Stimulated activated naive CD8-positive, alpha-beta T cell treated with anti-CD3 and anti-CD28 coated beads, Interleukin-15, Interleukin-2, amounts not matched to agents 100 ng/mL and 50 ng/mL, for 24 hours (primary cell): ENCODE data around the gene GAL3ST2.
"Not testable (repeated sequence)": the region's sequence is repeated elsewhere in the genome, so short reads cannot be mapped to it uniquely, and the experiment has no call there.

ENCODE experiments used
- H3K27ac Mint-ChIP-seq: one replicate; pipeline ENCODE4 v1.8.0; 2021; ENCODE audit warnings: mild to moderate bottlenecking, mixed read lengths
- H3K27me3 Mint-ChIP-seq: one replicate; pipeline ENCODE4 v1.8.0; 2021; ENCODE audit warnings: mixed read lengths
- H3K36me3 Mint-ChIP-seq: one replicate; pipeline ENCODE4 v1.8.0; 2021; ENCODE audit warnings: low read depth, mixed read lengths
- H3K4me1 Mint-ChIP-seq: one replicate; pipeline ENCODE4 v1.8.0; 2021; ENCODE audit warnings: low read depth, mixed read lengths
- H3K4me3 Mint-ChIP-seq: one replicate; pipeline ENCODE4 v1.8.0; 2021; ENCODE audit warnings: mild to moderate bottlenecking, mixed read lengths
- H3K9me3 Mint-ChIP-seq: one replicate; pipeline ENCODE4 v1.8.0; 2021; ENCODE audit warnings: mixed read lengths

Gene GAL3ST2

DNA sequence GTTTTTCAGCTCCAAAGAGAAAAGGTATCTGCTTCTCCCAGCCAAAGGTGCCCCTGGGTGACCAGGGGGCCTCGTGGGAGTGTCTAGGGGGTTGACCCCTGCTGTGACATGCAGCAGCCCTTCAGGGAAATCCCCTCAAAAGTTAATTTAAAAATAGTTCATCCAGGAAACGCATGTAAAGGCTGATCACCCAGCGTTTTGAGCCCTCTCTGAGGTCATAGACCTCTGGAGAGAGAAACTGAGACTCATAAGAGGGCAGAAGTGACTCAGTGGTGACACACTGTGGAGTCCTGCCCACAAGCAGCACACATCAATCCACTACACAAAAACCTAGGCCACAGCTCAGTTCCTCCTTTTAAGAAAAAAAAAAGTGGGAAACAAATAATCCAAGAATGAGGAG lies 11.9 kb downstream of the GAL3ST2 start:
- H3K4me1 Mint-ChIP-seq = peaks cover 30% of the 10 kb centered on the region
- no peaks in the 10 kb centered on the region for H3K9me3 Mint-ChIP-seq
- peak overlapping the region; percentile 77 for H3K27ac Mint-ChIP-seq
- peak overlapping the region; percentile 31 for H3K4me3 Mint-ChIP-seq
- no peaks in the 10 kb centered on the region for H3K27me3 Mint-ChIP-seq
- H3K36me3 Mint-ChIP-seq = peaks cover 12% of the 10 kb centered on the region

DNA sequence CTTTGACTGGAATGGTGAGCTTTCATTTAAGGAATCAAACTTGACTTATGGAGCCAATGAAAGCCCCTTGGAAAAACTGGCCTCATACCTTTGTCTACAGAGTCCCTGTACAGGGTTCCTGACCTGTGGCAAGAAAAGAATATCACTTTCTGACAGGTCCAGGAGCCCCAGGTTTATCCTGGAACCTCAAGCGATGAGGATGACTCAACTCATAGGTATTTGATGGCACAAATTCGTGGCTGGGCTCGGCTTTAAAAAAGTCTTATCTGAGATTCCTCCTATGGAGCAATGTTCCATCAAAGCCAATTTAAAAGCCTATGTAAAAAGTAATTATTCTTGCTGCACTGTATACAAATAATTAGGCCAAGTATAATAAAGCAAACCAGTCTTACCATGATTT lies 14.8 kb downstream of the GAL3ST2 start:
- H3K4me3 Mint-ChIP-seq, H3K27me3 Mint-ChIP-seq, H3K9me3 Mint-ChIP-seq, H3K27ac Mint-ChIP-seq: not testable (repeated sequence)
- Mint-ChIP-seq H3K36me3 (peaks cover 12% of the 10 kb centered on the region), H3K4me1 (peaks cover 30% of the 10 kb centered on the region)

DNA sequence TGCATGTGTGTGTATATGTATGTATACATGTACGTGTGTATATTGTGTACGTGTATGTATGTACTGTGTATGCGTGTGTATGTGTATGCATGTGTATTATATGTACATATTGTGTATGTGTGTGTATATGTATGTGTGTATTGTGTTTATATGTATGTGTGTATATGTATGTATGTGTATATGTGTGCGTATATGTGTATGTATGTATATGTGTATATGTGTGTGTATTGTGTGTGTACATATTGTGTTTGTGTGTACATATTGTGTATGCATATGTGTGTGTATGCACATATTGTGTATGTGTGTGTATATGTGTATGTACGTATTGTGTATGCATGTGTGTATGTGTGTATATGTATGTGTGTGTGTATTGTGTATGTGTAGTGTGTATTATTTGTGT lies 16.8 kb downstream of the GAL3ST2 start:
- H3K4me1 Mint-ChIP-seq = peaks cover 12% of the 10 kb centered on the region
- H3K9me3 Mint-ChIP-seq = no peaks in the 10 kb centered on the region

DNA sequence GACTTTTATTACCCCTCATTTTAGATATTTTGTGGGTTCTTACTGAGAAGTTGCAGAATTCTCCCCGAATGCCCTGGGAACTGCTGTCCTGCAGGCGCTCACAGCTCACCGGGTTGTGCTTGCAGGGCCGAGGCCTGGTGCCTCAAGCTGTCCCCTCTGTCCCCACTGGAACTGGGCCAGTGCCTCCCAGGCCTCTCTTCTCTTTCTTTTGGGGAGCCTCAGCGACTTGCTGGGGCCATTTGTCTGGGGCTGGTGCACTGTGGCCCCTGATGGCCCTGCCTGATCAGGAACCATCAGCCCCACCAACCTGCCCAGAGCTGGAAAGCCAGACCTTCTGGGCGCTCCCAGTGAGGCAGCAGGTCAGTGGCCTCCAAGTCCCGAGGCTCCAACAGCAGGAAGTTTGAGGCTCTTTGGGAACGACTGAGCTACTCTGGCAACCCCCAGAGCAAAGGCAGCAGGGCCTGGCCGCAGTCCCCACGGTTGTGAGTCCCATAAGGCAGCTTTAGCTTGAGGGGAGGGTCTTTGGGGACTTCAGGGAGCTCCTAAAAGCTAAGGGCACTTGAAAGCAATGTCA lies 17.7 kb downstream of the GAL3ST2 start:
- Mint-ChIP-seq H3K36me3 (peaks cover 5% of the 10 kb centered on the region), H3K4me1 (peaks cover 2% of the 10 kb centered on the region), H3K27ac (no peak overlapping the region), H3K27me3 (no peaks in the 10 kb centered on the region), H3K4me3 (no peak overlapping the region), H3K9me3 (no peaks in the 10 kb centered on the region)

More for the DNA sequence above, 16.8 kb downstream of the GAL3ST2 start:
- H3K36me3 Mint-ChIP-seq = peaks cover 12% of the 10 kb centered on the region
- H3K4me3 Mint-ChIP-seq = no peak overlapping the region
- H3K27me3 Mint-ChIP-seq = no peaks in the 10 kb centered on the region
- H3K27ac Mint-ChIP-seq = no peak overlapping the region

DNA sequence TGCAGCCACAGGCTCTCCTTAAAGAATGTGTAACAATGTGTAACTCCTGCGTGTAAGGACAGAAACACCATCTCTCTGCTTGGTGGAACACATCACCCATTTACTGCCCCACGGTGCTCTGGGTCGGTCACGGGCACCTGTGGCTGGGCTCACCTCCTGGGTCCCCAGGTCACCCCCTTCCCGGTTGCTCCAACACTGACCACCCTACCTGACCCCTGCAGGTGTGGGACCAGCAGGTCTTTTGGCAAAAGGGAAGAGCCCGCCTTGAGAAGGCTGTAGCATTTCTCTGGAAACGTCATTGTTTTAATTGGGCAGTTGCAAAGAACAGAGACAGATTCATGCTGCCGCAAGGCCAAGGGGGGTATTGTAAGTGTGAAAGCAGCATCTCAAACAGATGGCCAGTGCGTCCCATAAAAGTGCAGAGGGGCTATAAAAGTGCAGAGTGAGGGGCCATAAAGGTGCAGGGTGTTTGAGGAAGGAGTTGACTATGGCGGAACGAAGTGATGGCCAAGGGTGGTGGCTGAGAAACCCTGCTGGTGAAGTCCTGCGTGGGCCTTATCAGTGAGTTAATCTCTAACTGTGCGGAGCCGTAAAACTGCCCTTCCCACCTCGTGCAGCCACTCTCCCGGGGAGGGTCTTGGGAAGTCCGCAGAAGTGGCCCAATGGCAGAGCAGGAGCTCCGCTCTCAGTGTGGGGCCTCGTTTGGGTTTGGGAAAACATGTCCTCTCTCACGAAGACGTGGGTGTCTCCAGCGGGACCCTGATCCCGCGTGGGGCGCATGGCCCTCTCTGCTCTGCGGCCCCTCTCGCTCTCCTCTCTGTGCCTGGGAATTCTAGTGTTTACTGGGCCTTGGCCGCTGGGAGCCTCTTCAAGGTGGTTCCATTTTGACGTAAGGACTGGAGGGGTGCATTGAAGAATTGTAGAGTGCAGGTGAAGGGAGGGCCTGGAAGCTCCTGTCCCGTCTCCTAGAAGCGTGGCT lies 18.7 kb downstream of the GAL3ST2 start:
- Mint-ChIP-seq H3K4me1 (no peaks in the 10 kb centered on the region), H3K9me3 (no peaks in the 10 kb centered on the region), H3K27me3 (no peaks in the 10 kb centered on the region), H3K36me3 (peaks cover 5% of the 10 kb centered on the region), H3K4me3 (no peak overlapping the region), H3K27ac (no peak overlapping the region)

DNA sequence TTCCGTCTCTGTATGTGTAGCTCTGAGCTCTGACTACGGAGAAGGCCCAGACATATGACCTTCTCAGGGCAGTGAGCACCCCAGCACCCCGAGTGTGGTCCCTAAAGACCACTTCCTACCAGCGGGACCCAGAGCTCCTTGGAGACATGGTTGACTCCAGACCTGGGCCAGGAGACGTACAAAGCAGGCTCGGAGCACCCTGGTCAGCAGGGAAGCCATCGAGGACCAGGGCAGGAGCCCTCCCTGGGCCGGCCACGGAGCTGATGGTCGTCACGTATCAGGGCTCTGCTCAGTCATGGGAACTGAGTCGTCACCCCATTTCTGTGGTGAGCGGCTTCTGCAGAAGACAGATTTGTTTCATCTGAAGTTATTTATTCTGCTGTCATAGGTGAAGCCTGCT lies 19.6 kb downstream of the GAL3ST2 start:
- no peaks in the 10 kb centered on the region for H3K4me1 Mint-ChIP-seq
- no peaks in the 10 kb centered on the region for H3K36me3 Mint-ChIP-seq
- no peaks in the 10 kb centered on the region for H3K27me3 Mint-ChIP-seq

DNA sequence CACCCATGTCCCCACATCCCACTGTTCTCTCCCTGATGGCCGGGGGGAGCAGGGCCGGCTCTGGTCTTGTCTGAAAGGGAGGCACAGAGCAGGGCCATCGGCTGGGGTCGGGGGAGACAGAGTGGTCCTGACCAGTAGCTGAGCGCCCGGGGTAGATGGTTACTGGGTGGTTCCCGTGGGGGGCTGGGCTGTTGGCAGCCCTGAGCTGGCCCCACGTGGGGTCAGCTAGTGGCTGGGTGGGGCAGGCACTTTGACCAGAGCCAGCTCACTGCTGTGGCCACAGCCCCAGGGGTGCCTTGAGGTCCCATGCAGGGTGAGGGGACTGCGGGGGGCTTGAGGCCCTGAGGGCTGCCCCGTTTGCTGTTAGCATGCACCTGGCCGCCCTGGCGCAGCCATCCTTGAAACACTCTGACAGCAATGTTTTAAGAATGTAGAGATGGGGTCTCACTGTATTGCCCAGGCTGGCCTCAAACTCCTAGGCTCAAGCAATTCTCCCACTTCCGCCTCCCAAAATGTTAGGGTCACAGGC lies 20.1 kb downstream of the GAL3ST2 start:
- Mint-ChIP-seq H3K4me3 (no peak overlapping the region), H3K27me3 (no peaks in the 10 kb centered on the region), H3K27ac (no peak overlapping the region), H3K9me3 (no peaks in the 10 kb centered on the region), H3K36me3 (no peaks in the 10 kb centered on the region), H3K4me1 (no peaks in the 10 kb centered on the region)

More for the DNA sequence above, 19.6 kb downstream of the GAL3ST2 start:
- Mint-ChIP-seq H3K27ac (no peak overlapping the region), H3K4me3 (no peak overlapping the region), H3K9me3 (no peaks in the 10 kb centered on the region)

DNA sequence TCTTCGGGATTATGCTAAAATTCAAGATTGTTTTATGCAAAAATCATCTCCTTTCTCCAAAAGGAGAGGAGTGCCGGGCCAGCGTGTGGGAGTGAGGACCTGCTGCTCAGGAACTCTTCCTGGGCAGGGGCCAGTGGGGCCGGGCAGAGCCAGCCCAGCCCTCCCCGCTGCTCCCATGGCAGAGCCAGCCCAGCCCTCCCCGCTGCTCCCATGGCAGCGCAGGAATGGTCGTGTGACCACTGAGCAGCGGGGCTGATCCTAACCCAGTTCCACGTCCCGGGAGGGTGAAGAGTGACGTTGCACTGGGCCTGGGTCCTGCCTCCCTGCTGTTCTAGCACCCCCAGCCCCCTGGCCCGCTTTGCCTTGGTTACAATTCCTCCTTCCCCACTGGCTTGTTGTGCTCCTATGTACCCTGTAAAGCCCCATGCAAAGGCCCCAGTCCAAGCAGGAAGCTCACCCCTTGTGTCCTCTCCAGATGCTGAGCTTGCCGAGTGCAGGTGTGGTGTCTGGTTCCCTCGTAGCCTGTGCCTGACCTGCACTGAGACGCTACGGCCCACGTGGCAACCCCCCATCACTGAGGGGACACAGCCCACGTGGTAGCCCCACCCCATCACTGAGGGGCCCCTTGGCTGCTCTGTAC lies 20.9 kb downstream of the GAL3ST2 start:
- H3K27me3 Mint-ChIP-seq = no peaks in the 10 kb centered on the region
- no peaks in the 10 kb centered on the region for H3K4me1 Mint-ChIP-seq
- H3K4me3 Mint-ChIP-seq = no peak overlapping the region
- H3K9me3 Mint-ChIP-seq = no peaks in the 10 kb centered on the region
- no peak overlapping the region for H3K27ac Mint-ChIP-seq
- H3K36me3 Mint-ChIP-seq = no peaks in the 10 kb centered on the region

DNA sequence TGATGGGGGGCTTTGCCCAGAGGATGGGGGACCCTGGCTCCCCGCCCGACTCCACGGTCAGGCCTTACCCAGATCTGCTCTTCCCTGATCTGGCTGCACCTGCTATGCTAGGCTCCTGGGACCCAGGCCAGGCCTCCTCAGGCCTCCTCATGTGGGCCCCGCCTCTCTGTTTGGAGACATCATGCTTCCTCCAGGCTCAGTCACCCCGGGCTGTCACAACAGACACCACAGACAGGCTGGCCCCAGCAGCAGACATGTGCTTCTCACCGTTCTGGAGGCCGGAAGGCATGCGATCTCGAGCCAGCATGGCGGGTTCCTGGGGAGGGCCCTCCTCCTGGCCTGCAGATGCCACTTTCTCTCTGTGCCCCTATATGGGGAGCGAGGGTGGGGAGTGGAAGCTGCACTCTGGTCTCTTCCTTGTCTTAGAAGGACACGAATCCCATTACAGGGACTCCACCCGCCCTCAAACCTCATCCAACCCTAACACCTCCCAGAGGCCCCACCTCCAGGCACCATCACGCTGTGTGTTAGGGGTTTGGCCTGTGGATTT lies 21.5 kb downstream of the GAL3ST2 start:
- Mint-ChIP-seq H3K27ac (no peak overlapping the region), H3K9me3 (no peaks in the 10 kb centered on the region), H3K4me3 (no peak overlapping the region), H3K27me3 (peaks cover under 1% of the 10 kb centered on the region), H3K4me1 (peaks cover under 1% of the 10 kb centered on the region), H3K36me3 (no peaks in the 10 kb centered on the region)

DNA sequence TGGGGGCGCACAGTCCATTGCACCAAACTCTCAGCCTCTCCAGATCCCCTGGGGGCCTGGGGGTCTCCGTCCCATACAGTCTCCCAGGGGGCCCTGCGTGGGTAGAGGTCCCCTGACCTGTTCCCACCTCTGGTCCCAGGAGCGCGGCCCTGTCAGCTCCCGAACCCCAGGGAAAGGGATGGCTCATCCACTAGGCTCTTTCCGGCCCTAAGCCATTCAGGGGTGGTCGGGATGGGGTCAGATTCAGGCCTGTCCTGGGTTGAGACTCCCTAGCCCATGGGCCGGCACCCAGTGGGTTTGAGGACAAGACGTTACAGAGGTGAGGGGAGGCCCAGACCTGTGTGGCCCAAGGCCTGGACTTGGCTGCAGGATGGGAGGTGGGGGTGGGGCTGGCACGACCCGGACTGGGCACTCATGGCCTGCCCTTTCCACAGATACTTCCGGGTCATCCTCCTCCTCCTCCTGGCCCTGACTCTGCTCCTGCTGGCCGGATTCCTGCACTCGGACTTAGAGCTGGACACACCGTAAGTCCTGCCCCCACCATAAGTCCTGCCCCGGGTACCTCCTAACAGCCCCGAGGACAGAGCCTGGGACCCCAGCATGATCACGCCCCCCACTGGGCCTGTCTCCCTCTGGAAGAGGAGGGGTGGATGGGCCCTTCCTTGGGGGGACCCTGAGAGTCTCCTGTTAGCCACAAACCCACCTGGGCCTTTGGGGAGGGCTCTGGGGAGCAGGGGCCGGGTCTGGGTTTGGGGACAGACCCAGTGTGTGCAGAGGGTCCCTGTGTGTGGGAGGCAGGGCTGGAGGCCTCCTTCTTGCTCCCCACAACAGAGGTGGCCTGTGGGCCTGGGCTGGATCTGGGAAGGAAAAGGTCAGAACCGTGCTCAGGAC lies 22.3 kb downstream of the GAL3ST2 start:
- no peak overlapping the region for H3K4me3 Mint-ChIP-seq

DNA sequence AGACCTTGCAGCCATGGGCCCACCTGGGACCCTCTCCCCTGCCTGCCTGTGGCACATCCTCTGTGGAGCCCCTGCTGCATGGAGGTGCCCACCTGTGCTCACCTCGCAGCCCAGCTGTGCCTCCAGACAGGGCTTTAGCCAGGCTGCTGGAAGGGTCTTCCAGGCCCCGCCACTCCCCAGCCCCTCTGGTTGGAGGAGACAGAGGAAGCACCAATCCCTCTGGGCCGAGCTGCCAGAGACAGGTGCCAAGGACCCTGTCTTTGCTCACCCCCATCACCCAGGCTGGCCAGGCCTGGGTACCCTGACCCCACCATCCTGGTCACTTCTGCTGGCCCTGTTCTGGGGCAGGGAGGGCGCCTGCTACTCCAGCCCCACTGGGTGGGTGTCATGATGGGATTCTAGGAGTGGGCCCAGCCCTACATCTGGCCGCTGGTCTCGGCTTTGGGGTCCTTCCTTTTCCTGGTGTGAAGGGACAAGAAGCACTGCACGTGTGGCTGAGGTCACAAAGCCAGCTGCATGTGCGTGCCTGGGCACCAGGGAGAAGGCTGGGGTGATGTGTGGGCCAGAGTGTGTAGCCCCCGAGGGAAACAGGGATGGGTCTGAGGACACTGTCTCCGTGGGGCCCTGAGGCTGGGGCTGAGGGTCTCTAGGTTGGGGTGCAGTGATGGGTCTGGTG lies 23.0 kb downstream of the GAL3ST2 start:
- Mint-ChIP-seq H3K36me3 (no peaks in the 10 kb centered on the region), H3K27me3 (peaks cover 4% of the 10 kb centered on the region), H3K27ac (no peak overlapping the region), H3K9me3 (no peaks in the 10 kb centered on the region), H3K4me1 (peaks cover 6% of the 10 kb centered on the region), H3K4me3 (no peak overlapping the region)

More for the DNA sequence above, 22.3 kb downstream of the GAL3ST2 start:
- Mint-ChIP-seq H3K27ac (no peak overlapping the region), H3K9me3 (no peaks in the 10 kb centered on the region), H3K27me3 (peaks cover 4% of the 10 kb centered on the region), H3K36me3 (no peaks in the 10 kb centered on the region), H3K4me1 (peaks cover 4% of the 10 kb centered on the region)

DNA sequence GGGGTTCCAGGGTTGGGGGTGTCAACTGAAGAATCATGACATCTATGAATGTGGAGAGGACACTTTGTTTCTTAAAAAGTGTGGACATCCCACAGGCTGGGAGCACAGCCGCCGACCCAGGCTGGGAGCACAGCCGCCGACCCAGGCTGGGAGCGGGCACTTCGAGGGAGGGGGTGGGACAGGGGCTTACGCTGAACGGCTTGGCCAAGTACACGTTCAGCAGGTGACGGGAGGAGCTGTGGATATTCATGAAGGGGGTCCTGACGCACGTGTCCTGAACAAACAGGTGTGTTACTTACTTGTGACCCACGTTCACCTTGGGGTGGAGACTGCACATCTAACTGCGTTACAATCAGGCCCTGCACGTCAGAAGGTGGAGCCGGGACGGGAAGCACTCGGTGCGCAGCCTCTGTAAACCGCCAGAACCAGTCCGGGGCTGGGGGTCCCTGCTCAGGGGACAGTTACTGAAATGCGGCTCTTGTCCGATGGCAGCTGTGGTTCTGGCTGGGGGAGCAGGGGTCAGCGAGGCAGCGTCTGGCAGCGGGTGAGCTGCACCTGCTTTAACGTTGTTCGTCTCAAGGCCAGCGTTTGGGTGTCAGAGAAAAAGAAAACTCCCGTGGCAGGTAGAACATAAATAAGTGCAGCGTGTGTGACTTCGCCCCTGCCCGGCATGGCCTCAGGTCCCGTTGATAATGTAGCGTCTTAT lies 23.7 kb downstream of the GAL3ST2 start:
- H3K27me3 Mint-ChIP-seq, H3K9me3 Mint-ChIP-seq, H3K4me3 Mint-ChIP-seq, H3K36me3 Mint-ChIP-seq, H3K27ac Mint-ChIP-seq: not testable (repeated sequence)
- peaks cover 10% of the 10 kb centered on the region for H3K4me1 Mint-ChIP-seq
